ENCODE data around the gene CALD1. TPM values are rescaled to one million over a fixed set of nuclear protein-coding genes. Genes with fewer than 3 reads are reported as not detected.

The CALD1 gene
- total RNA-seq, 1 donor: 3,507 TPM

DNA sequence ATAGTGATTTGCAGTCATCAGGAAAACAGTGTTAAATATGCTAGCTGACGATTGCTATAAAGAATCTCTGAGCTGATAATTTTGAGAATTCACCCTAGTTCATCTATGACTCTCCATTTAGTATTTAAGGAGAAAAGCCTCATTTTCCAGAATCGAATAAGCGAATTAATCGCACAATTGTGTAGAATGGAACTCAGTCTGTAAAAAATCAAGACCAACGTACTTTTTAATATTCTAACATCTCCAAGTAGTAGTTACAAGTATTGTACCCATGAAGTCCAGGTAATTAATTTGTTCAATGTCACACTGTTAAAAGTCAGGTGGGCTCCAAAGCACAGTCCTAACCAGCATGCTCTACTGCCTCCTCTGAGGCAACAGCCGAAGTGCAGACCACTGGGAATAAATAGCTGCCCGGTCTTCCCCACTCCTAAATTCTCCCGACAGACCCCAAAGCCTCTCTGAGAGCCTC lies 206.5 kb downstream of the CALD1 start:
- no peak for DNase-seq (ENCODE audit: low read depth)
- no peak for TF ChIP-seq CTCF (IDR thresholded peaks at IDR 0.05; ENCODE audit: insufficient read depth, low read depth, low read length)
- H3K4me3 ChIP-seq (ENCODE audit: low read depth, low read length): peak overlapping the region; percentile 81

DNA sequence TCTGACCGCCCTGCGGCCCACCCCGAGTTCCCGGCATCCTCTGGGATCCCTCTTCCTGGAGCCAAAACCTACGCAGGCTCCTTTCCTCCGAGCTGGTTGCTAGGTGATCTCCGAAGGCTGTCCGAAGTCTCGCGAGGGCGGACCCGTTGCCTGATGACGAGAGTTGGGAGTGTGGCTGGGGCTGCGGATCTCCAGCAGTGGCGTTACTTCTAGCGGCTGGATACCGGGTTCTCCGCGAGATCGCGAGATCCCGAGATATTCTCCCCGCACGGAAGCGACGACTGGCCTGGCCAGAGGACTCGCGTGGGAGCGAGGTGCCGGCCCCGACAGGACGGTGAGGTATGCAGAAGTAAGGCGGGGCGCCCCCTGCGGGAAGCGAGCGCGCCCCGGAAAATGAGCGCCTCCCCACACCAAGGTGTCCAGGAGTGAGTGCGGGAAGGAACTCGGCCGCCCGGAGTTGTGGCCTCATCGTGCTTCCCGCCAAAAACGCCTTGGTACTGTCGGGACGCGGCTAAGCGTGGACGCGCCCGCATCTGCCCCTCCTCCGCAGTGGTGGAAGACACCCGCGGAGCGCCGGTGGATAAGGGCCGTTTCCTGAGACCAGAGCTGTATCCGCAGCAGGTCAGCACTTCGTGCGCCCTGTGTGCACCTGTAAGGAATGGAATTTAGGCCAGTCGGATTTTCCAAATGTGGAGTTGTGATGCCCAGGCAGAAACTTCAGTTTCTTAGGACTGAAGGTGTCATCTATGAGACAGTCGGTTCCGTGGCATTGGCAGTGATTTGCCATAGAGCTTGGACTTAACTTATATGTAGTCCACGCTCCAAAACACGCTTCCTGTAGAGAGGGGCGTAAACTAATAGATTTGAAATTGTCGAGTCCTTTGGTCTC lies 207.2 kb downstream of the CALD1 start, which contains the start of gene AGBL3:
Gene AGBL3 (plus strand): TSS at position 146 of the 889 bp plus-strand sequence. CDS start 1,426 bp downstream, outside the sequence.
- DNase-seq (ENCODE audit: low read depth): peak; percentile 90
- peak; percentile 47 for TF ChIP-seq CTCF (IDR thresholded peaks at IDR 0.05; ENCODE audit: insufficient read depth, low read depth, low read length)
- H3K4me3 ChIP-seq (ENCODE audit: low read depth, low read length): peak within 1 kb of the TSS; percentile 81

DNA sequence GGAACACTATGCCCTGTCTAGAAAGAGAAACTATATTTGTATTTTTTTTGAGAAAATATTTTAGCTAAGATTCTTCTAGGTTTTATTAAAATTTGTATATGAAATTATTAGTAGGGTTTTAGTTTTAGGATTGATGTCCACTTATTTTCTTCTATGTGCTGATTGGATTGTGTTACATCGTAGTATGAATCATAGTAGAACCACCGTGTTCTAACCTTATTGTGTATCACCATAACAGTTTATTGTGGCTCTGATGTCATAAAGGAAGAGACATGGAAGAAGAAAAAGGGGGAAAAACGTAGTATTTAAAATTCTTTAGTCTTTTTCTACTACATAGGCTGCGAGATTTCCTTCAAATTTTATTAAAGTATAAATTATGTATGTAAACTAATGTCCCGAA lies 208.7 kb downstream of the CALD1 start:
- H3K4me3 ChIP-seq (ENCODE audit: low read depth, low read length): no peak overlapping the region
- DNase-seq (ENCODE audit: low read depth): no peak
- TF ChIP-seq CTCF (IDR thresholded peaks at IDR 0.05; ENCODE audit: insufficient read depth, low read depth, low read length): no peak

DNA sequence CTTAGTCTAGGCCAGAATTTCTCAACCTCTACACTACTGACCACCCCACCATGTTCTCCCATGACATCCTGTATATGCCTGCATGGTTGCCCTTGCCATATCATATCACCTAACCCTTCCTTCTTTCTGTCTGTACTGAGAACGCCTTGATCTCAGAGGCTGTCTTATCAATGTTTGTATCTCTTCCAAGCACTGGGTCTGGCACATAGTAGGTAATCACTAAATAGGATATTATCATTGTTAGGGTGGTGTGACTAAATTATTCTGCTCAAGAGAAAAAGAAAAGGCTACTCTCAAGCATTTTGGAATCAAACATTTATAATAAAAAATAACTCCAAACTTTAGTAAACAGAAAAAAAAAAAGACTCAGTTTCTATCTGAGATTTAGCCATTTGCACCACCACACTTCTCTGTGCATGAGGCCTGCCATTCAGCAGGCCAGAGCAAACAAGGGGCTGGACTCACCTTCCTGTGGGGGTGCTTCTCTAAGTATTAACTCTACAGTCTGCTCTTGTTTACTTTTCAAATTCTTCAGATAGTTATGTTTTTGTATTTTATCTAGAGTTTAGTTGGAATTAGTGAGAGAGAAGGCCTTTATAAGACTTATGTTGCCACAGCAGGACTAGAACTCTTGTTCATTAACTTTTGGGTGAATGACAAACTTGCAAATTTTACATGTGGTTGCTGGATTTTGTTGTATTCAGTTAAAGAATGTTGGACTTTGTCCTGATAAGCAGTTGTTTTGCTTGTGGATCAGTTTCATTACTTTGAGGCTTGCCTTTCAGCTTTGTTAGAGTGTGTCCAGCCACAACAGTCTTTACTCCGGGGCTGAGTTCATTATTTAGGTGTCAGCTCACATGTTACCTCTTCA lies 212.3 kb downstream of the CALD1 start:
- no peak overlapping the region for H3K4me3 ChIP-seq (ENCODE audit: low read depth, low read length)
- DNase-seq (ENCODE audit: low read depth): no peak
- no peak for TF ChIP-seq CTCF (IDR thresholded peaks at IDR 0.05; ENCODE audit: insufficient read depth, low read depth, low read length)

- no peak for DNase-seq (ENCODE audit: low read depth)
- H3K4me3 ChIP-seq (ENCODE audit: low read depth, low read length): no peak overlapping the region
- TF ChIP-seq CTCF (IDR thresholded peaks at IDR 0.05; ENCODE audit: insufficient read depth, low read depth, low read length): no peak
Measured at GRCh38 chr7:134992626-134993179, 213.3 kb downstream of the CALD1 start.

DNA sequence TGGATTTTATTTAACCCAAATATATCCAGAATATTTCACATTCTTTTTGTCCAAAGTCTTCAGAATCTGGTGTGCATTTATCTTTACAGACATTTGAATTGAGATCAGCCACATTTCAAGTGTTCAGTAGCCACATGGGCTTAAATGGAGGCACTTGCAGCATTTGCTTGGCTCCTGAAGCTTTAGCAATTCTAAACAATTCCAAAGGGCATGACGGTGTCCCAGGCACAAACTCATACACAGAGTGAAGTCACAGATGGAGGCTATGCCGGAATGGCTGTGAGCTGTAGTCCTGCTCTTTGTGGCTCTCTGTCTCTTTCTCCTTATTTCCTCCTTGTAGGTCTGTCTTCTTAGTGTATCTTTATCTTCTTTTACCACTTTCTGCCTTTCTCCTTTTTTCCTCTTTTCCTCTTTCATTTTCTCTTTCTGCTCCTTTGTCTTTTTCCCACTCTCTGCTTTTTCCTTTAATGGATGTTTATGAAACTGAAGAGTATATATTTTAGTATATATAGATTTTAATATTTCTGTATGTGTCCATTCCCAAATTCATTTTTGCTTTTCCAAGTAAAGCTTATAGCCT lies 214.5 kb downstream of the CALD1 start:
- TF ChIP-seq CTCF (IDR thresholded peaks at IDR 0.05; ENCODE audit: insufficient read depth, low read depth, low read length): no peak
- H3K4me3 ChIP-seq (ENCODE audit: low read depth, low read length): no peak overlapping the region
- no peak for DNase-seq (ENCODE audit: low read depth)

Measured in fibroblast of villous mesenchyme (primary cell).